Large intestine (tissue), 3 donors: ENCODE data around the gene CKB. TPM values are rescaled to one million over a fixed set of nuclear protein-coding genes. Genes with fewer than 3 reads are reported as not detected.
A peak's percentile ranks its signal among the peaks of the same experiment; 100 is the strongest.

ENCODE experiments used
- DNase-seq, 2 donors: peaks; one replicate each; pipeline versions ENCODE4 v3.0.0 to v3.0.0-alpha.2; 2013
- H3K27ac ChIP-seq: one replicate; pipeline ENCODE4 v1.5.1; 2013; ENCODE audit warnings: low read length
- H3K27me3 ChIP-seq: 2 replicates; pipeline ENCODE4 v1.6.1; 2013; ENCODE audit warnings: low read length; ENCODE audit not compliant: control insufficient read depth, insufficient read depth
- H3K36me3 ChIP-seq: 2 replicates; pipeline ENCODE4 v1.6.1; 2013; ENCODE audit warnings: low read length; ENCODE audit not compliant: control insufficient read depth, insufficient read depth
- H3K4me1 ChIP-seq: one replicate; pipeline ENCODE4 v1.6.1; 2013; ENCODE audit warnings: low read length; ENCODE audit not compliant: control insufficient read depth, insufficient read depth
- H3K4me3 ChIP-seq: one replicate; pipeline ENCODE4 v1.5.1; 2013; ENCODE audit warnings: low read length
- H3K9me3 ChIP-seq: one replicate; pipeline ENCODE4 v1.6.1; 2013; ENCODE audit warnings: mild to moderate bottlenecking, low read depth, low read length, moderate library complexity; ENCODE audit not compliant: control insufficient read depth
- WGBS: methylation state at CpG from one replicate; pipeline ENCODE4 v1.1.5; 2013; ENCODE audit warnings: low lambda C conversion rate; ENCODE audit not compliant: insufficient coverage; 5-methylcytosine and 5-hydroxymethylcytosine counted together
- polyA plus RNA-seq: library from polyadenylated mRNA; unstranded; fragments of 120-200 nt; gene quantifications from one replicate; pipeline ENCODE4 v1.2.1, GENCODE V29; 2013

Gene CKB
- polyA plus RNA-seq, 1 donor, result 326 TPM

DNA sequence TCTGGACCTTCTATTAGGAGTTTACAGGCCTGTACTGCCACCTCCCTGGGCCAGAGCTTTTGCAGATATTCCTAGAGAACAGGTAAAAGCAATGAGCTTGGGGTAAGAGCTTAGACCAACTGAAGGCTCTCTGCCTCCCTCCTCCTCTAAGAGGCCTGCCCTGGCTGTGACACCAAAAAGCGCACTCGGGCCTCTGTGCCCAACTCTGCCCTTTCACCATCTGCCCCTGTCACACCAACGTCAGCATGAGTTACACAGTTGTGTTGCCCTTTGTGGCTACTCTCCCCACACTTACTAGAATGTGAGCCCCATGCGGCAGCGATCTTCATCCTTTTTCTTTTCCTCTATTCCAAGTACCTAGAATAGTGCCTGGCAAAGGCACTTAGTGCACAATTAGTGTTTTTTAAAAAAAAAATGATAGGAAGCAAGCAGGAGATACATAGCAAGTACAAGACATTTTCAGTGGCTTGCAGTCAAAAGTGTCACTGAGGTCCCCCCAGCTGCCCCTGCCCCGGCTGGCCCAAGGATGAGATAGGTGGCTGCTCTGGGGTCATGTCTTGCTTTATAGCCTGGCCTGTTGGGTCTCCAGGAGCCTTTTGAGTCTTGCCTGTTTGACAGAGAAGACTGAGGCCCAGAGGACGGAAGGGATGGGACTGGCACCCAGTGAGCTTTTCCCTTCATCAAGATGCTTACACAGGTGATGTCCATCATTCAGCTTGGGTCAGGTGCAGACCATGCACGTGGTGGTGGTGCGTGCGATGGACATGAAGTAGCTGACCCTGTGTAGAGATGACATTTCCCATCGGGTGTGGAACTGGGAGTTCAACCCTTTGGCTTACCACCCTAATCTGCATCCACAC lies 12.5 kb downstream of the CKB start:
- no peak for DNase-seq
- Histone ChIP-seq H3K36me3 (peaks cover 36% of the 10 kb centered on the region), H3K4me1 (no peaks in the 10 kb centered on the region), H3K4me3 (no peak overlapping the region), H3K27ac (no peak overlapping the region), H3K9me3 (no peaks in the 10 kb centered on the region), H3K27me3 (no peaks in the 10 kb centered on the region)
- WGBS, result no CpG with 5 or more reads among the region's 11 CpGs

DNA sequence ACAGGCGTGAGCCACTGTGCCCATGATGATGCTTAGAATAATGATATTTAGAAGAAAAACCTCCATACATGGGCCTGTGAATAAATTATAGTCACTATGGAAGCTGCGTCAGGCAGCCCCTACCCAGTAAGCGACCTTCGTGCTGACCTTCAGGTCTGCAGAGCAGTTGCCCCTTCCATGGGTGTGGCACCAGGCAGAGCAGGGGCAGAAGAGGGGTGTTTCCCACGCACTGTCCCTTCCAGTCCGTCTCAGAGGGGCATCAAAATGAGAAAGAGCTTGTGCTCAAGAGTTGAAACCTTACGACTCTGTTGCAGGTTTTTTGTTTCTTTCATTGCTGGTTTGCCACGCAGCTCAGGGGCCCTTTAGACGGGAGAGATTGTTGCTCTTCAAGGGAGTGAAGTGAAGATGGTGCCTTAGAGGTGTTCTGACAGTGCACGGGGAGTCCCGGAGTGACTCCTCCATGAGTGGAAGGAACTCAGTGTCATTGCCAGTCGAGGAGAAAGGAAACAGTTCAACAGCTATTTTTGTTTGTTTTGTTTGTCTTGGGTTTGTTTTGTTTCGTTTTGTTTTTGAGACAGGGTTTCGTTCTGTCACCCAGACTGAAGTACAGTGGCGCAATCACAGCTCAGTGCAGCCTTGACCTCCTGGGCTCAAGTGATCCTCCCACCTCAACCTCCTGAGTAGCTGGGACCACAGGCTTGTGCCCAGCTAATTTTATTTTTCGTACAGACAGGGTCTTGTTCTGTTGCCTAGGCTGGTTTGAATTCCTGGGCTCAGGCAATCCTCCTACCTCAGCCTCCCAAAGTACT lies 13.9 kb downstream of the CKB start:
- peaks cover 48% of the 10 kb centered on the region for H3K36me3 ChIP-seq
- no CpG with 5 or more reads among the region's 16 CpGs for WGBS
- H3K27me3 ChIP-seq, result no peaks in the 10 kb centered on the region
- H3K27ac ChIP-seq, result no peak overlapping the region
- DNase-seq, result no peak
- no peak overlapping the region for H3K4me3 ChIP-seq
- no peaks in the 10 kb centered on the region for H3K9me3 ChIP-seq
- H3K4me1 ChIP-seq, result no peaks in the 10 kb centered on the region

DNA sequence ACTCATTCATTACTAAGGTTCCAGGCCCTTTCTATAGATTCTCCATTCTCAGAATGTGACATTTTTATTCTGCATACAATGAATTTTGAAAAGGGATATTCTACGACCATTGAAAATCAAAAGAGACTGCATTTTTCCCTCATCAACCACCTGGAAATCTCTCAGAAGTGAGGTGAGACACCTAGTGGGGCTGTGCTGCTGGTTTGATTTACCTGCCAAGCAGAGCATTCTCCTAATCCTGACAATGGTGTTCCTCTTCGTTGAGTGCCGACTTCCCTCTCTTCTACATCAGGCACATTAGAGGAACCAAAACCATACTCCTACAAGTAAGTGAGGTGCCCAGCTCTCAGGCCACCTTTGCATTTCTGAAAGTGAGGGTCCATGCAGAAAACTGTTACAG lies 14.9 kb downstream of the CKB start:
- H3K4me3 ChIP-seq, result no peak overlapping the region
- H3K4me1 ChIP-seq, result no peaks in the 10 kb centered on the region
- H3K36me3 ChIP-seq, result peaks cover 57% of the 10 kb centered on the region
- WGBS, result 100% methylated on average over 1 of the region's 3 CpGs
- H3K9me3 ChIP-seq, result no peaks in the 10 kb centered on the region
- H3K27me3 ChIP-seq, result no peaks in the 10 kb centered on the region
- no peak for DNase-seq
- no peak overlapping the region for H3K27ac ChIP-seq

DNA sequence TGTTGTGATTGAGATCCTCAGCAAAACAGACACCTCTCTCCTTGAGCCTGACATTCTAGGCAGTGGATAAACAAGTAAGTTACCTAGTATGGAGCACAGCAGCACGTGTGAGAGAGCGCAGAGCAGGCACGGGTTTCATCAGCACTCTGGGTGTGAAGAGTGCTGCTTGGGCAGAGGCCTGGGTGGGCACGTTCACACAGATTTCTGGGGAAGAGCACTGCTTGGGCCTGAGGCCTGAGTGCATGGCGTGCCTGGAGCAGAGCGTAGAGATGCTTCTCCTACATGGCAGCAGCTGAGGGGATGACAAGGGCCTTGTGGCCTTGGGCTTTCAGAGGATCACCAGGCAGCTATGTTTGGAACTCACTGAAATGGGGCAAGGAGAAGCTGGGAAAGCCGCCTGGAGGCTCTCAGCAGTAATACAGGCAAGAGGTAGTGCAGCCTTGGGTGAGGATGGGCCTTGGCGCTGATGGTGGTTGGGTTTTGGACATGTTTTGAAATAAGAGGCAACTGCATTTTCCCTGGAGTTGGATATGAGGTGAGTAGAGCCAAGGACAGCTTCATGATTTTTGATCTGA lies 17.6 kb downstream of the CKB start:
- Histone ChIP-seq H3K27ac (no peak overlapping the region), H3K4me1 (no peaks in the 10 kb centered on the region), H3K36me3 (peaks cover 65% of the 10 kb centered on the region), H3K9me3 (no peaks in the 10 kb centered on the region), H3K4me3 (no peak overlapping the region), H3K27me3 (no peaks in the 10 kb centered on the region)
- no CpG with 5 or more reads among the region's 8 CpGs for WGBS
- DNase-seq, result no peak

DNA sequence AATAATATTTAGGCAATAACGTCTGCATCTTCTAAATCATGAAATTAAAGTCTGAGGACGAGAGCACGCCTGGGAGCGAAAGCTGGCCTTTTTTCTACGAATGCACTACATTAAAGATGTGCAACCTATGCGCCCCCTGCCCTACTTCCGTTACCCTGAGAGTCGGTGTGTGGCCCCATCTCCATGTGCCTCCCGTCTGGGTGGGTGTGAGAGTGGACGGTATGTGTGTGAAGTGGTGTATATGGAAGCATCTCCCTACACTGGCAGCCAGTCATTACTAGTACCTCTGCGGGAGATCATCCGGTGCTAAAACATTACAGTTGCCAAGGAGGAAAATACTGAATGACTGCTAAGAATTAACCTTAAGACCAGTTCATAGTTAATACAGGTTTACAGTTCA lies 19.3 kb downstream of the CKB start:
- H3K27me3 ChIP-seq, result no peaks in the 10 kb centered on the region
- H3K36me3 ChIP-seq, result peaks cover 59% of the 10 kb centered on the region
- no peaks in the 10 kb centered on the region for H3K4me1 ChIP-seq
- no CpG with 5 or more reads among the region's 12 CpGs for WGBS
- DNase-seq, result no peak
- no peak overlapping the region for H3K4me3 ChIP-seq
- no peak overlapping the region for H3K27ac ChIP-seq
- H3K9me3 ChIP-seq, result no peaks in the 10 kb centered on the region

DNA sequence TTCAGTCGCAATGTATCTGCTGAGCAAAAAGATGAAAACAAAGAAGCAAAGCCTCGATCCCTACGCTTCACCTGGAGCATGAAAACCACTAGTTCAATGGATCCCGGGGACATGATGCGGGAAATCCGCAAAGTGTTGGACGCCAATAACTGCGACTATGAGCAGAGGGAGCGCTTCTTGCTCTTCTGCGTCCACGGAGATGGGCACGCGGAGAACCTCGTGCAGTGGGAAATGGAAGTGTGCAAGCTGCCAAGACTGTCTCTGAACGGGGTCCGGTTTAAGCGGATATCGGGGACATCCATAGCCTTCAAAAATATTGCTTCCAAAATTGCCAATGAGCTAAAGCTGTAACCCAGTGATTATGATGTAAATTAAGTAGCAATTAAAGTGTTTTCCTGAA lies 19.8 kb downstream of the CKB start:
- Histone ChIP-seq H3K4me3 (no peak overlapping the region), H3K27ac (no peak overlapping the region), H3K36me3 (peaks cover 58% of the 10 kb centered on the region), H3K4me1 (no peaks in the 10 kb centered on the region), H3K27me3 (no peaks in the 10 kb centered on the region), H3K9me3 (no peaks in the 10 kb centered on the region)
- DNase-seq, result no peak
- WGBS, result 100% methylated on average over 4 of the region's 18 CpGs

DNA sequence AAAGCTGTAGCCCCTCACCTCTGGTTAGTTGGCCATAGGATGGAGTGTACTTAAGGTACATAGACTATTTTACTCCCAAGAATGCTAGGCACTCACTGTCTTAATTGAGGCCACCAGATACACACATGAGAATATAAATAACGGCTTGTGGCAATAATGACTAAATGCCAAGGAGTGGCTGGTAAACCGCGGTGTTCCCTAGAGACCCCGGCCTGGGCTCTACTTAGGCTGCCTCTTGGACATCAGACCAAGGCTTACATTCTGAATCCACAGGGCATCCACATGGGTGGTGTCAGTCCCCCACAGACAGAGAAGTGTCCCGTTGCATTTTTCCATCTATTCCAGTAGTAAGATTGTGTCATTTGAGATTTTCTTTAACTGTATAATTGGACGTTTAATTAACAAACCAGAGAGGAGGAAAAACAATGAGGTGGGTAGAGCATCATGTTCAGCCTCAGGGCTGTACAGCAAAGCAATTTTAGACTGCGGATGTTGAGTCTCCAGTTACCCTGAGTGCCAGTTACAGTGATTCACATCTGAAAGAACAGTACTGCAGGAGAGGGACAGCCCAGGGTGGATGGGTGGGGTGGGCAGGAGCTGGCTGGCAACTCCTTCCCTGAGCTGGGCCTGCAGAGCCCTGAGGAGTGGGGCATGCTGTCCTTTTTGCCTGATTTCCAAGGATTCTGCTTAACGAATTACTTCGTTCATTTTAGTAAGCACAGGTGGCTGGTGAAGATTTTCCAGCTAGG lies 20.5 kb downstream of the CKB start:
- H3K4me3 ChIP-seq, result no peak overlapping the region
- DNase-seq, result no peak
- H3K36me3 ChIP-seq, result peaks cover 56% of the 10 kb centered on the region

DNA sequence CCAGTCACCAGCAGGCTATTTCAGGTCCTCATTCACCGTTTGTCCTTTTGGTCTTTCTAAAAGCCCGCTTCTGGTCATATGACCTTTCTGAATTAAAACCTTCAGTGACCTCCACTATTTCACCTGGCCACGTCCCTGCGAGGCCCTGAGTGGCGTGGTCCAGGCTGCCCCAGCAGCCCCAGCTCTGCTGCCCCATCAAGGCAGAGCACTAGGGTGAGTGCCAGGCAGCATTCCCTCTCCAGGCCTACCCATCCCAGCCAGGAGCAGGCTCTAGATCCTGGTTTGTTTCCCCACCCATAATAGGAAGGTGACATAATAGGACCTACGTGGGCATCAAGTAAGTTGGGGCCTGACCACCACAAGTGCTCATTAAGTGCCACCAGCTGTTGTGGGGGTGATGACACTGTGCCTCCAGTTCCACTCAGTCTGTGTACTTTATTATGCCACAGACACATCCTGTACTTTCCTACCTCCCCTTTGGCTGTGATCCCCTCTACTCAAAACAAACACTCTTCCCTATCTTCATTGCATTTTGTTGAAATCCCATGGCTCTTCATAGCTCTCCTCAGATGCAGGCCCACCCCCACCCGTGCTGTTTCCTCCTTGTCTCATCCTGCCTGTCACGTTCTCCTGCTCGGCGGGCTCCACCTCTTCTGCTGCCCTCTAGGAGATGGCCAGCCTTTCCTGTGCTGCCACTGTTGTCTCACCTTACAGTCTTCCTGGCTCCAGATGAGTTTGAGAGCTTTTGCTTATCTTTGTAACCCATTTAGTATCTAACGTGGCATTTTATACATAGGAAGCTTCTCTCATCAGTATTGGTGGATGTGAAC lies 21.4 kb downstream of the CKB start:
- Histone ChIP-seq H3K4me3 (no peak overlapping the region), H3K36me3 (peaks cover 55% of the 10 kb centered on the region), H3K4me1 (no peaks in the 10 kb centered on the region), H3K27ac (no peak overlapping the region), H3K9me3 (no peaks in the 10 kb centered on the region), H3K27me3 (no peaks in the 10 kb centered on the region)
- WGBS, result 80% methylated on average over 4 of the region's 11 CpGs
- no peak for DNase-seq

More for the DNA sequence above, 20.5 kb downstream of the CKB start:
- 100% methylated on average over 1 of the region's 9 CpGs for WGBS
- no peak overlapping the region for H3K27ac ChIP-seq
- H3K4me1 ChIP-seq, result no peaks in the 10 kb centered on the region
- H3K27me3 ChIP-seq, result no peaks in the 10 kb centered on the region
- H3K9me3 ChIP-seq, result no peaks in the 10 kb centered on the region

DNA sequence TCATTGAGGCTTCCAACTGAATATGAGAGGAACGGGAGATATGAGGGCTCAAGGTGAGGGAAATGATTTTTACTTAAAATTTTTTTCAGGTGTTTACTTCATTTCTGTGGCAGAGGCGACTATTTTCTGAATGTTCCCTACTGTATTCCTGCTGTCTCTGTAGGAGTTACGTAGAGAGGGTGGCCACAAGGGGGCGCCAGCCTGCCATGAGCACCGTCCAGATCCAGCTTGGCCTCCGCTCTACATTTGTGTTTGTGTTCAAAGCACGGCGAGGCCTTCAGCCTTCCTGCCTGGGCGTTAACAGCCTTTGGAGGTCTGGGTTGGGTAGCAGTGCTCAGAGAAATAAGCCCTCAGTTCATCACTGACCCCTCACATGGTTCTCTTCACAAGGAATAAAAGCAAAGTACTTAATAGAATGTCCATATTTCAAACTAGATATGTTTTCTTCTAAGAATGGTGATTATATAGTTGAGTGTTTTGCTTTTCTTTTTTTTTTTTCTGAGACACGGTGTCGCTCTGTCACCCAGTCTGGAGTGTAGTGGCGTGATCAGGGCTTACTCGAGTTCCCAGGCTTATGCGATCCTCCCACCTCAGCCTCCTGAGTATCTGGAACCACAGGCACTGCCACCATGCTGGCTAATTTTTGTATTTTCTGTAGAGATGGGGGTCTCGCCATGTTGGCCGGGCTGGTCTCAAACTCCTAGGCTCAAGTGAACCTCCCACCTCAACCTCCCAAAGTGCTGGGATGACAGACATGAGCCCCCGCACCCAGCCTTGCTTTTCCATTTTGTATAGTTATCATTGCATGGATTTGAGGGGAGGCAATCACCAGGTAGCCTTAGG lies 22.3 kb downstream of the CKB start:
- Histone ChIP-seq H3K27ac (no peak overlapping the region), H3K27me3 (no peaks in the 10 kb centered on the region), H3K9me3 (no peaks in the 10 kb centered on the region), H3K4me3 (no peak overlapping the region), H3K36me3 (peaks cover 55% of the 10 kb centered on the region), H3K4me1 (no peaks in the 10 kb centered on the region)
- peak; percentile 64 to 69 for DNase-seq
- 0% methylated on average over 1 of the region's 17 CpGs for WGBS
